A204.1 (cell line): ENCODE results near the gene DFFA.
"Not testable (repeated sequence)": the region's sequence is repeated elsewhere in the genome, so short reads cannot be mapped to it uniquely, and the experiment has no call there.

Experiments
- FAIRE-seq: peaks from 2 replicates; lab custom pipeline; 2012; peaks lifted over from hg19 to GRCh38; lab: Jason Lieb, UNC

Gene DFFA

DNA sequence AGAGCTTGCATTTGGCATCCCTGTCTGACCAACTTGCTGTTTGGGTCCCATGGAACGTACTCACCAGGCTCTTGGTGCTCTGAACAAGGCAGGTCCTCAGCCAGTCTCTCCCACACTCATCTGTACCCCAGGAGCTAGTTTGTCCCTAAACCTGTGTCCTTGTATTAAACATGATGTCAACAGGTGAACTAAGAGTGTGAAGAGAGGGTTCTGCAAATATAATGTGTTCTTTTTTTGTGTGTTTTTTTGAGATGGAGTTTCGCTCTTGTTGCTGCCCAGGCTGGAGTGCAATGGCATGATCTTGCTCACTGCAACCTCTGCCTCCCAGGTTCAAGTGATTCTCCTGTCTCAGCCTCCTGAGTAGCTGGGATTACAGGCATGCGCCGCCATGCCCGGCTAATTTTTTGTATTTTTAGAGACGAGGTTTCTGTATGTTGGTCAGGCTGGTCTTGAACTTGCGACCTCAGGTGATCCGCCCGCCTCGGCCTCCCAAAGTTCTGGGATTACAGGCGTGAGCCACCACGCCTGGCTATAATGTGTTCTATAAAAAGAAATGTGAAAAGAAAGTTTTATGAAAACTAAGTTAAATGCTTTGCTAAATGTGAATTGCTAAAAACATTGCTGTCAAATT lies 33.8 kb upstream of the DFFA start:
- FAIRE-seq = not testable (repeated sequence)

DNA sequence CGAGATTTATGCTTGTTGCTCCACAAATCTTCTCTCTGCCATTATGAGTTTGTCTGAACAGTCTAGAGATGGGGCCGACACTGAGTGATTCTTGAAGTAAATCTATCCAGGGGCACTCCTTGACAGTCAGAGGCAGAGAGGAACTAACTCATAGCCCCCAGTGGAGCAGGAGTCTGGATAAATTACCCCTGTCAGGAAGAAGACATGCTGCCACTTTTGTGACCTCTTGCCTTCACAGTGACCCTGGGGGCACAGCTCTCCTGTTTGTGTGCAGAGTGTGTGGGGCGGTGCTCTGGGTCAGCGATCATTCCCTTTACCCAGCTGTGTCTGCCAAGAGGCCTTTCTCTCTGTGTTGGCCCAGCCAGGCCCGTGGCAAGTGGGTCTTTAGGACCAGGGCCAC lies 31.9 kb upstream of the DFFA start:
- no peak for FAIRE-seq

DNA sequence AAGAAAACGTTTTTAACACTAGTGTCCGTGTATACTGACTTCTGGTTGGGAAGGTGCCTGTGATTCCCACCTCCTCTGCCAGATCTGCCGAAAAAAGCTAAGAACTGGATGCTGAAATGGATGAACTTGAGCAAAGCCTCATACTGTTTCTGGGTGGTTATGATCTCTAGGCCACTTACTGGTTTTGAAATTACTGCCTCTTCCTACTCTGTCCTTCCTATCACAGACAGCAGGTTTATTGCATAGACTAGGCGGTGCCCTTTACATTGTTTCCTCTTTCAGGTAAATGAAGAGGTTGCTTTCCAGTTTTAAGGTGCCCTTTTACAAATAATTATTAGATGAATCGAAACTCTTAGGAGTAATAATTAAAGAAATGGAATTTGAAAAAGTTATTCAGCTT lies 29.9 kb upstream of the DFFA start:
- FAIRE-seq = no peak

DNA sequence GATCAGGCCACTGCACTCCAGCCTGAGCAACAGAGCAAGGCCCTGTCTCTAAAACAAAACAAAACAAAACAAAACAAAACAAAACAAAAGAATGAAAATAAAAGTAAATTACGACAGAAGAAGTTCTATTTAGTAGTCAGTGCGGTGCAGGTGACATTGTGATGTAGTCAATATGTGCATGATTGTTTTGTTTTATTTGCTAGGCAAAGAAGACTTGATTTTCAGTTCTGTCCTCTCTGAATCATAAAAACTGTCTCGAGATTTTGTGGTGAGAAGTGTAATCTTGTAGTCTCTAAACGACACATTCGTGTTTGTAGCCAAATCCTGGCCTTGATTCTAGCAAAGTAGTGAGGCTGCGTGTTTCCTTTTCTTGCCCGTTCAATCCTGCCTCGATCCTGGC lies 25.9 kb upstream of the DFFA start:
- FAIRE-seq = no peak

DNA sequence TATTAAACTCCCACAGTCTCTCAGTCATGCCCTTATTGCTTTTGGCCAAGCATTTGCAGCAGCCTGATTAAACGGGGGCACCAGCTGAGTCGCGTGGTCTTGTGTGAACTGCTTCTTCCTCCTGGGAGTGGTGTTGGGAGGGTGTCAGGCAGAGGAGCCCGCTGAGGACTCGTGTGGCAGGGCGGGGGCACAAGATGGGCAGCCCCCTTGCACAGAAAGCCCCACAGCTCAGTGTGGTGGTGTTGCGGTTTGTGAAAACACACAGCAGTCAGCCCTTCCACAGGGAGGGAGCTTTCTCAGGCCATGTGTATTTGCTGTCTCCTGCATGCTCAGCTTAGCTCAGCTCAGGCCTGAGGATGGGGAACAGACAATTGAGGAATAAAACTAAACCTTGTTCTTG lies 24.8 kb upstream of the DFFA start:
- no peak for FAIRE-seq

DNA sequence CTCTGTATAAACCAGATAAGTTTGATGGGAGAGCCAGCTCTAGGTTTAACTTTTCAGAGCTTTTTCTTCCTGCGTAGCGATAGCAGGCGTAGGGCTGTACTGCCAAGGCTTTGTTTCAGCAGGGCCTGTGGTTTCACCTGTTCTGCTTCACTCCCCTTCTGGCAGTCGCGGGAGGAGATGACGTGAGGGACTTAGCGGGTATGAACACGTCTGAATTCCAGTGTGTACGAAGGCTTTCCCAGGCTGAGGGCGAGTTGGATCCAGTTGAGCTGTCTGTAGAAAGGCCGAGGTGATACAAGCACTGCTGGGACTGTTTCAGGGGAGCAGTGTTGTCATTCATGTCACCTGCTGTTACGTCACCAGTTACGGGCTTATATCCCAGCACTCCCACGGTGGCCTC lies 23.6 kb upstream of the DFFA start:
- no peak for FAIRE-seq

DNA sequence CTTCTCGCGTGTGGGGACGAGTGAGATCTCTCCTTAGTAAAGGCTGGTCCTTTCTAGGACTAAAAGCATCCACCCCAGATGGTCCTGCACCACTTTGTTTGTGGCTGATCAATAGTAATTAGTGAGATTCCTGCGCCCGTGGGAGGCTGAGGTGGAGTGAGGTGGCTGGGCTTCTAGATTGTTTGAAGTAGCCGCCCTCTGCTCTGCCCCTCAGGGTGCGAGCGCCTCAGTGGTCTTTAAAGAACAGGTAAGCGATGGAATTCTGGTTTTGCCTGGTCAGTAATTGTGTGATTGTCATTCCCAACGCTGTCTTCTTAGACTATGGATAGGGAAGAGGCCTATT lies 23.1 kb upstream of the DFFA start:
- FAIRE-seq = no peak

DNA sequence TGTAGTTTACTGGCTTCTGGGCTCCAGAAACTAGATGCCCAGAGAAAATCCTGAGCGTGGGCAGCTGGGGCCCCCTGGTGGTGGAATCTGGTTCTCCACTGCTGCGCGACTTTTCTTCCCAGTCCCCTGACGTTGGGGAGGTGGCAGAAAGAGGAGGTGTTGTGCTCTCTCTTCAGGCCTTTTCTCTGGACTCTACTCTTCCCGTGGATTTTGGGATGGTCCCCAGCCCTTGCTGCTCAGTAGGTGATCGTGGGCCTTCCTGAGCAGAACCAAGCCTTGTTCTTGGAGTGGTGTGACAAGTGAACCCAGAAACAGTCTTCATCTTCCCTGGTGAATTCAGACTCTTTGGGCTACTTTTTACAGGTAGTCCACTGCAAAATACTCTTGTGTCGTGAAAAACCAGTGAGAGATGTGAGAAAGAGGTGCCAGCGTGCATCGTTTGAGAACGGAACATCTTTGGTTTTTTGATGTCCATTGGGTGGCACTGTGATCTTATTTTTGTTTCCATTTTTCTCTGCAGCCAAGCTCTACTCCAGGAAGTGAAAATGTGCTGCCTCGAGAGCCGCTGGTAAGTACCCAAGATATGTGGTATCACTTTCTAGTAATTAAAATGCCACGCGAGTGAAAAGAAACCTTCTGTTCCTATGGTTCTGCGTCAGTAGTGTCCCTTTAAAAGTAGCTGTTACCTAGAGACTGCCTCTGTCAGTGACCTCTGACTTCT lies 22.6 kb upstream of the DFFA start:
- peak; percentile 58 for FAIRE-seq

DNA sequence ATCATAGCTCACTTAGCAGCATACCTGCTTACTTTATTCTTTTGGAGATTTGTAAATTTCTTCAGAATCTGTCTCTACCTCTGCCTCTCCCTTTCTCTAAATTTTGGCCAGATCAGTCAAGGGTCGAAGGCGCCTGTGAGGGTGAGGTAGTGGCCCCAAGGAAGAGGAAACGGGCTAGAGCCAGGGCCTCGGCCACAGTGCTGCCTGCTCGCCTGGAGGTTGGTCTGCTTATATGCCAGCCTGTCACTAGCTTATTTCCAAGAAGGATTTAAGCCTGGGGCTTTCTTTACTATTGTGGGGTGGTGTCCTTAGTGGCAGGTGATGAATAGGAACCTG lies 22.1 kb upstream of the DFFA start:
- FAIRE-seq = no peak

DNA sequence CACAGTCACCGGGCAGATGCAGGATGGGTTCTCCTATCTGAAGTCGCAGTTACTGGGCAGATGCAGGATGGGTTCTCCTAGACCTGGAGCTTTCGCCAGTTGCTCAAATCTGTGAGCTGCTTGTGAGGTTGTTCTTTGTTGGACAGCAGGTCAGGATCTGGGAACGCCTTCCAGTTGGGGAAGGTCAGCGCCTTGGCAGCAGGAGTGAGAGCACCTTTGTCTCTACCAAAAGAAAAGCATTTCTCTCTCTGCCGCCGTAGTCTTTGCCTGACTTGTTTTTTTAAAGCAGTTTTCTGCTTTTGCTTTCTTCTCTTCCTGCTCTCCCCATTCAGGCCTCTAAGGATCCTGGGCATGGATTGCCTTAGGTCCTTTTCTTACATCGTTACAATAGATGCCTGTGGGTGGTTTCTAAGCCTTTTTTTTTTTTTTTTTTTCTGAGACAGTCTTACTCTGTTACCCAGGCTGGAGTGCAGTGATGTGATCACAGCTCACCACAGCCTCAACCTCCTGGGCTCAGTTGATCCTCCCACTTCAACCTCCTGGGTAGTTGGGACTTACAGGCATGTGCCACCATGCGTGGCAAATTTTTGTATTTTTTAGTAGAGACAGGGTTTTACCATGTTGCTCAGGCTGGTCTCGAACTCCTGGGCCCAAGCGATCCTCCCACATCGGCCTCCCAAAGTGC lies 18.1 kb upstream of the DFFA start:
- FAIRE-seq = no peak

DNA sequence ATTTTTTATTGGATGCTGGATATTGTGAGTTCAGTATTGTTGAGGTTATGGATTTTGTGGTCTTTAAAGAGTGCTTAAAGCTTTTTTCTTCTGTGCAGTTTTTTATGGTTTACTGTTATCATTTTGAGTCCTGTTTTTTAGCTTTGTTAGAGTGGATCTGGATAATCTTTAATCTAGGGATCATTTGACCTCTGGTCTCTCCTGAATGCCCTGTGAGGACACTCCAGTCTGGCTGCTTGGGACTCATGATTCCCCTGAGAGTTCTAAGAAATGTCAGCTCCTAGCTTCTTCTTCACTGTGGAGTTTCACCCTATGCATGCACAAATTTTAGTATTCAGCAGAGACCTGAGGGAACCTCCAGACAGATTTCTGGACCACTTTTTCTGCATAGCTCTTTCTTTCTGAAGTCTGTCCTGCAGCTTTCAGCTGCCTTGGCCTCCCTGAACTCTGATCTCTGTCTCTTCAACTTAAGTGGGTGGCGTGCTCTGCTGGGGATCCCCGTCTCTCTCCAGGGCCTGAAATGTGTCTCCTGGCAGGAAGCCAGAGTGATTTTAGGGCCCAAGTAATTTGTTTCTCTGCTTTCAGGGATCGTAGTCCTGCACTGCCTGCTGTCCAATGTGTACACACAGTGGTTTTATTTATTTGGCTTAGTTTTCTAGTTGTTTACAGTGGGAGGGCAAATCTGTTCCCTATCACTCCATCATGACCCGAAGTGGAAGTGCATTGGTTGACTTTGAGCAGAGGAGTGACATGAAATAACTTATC lies 17.1 kb upstream of the DFFA start:
- FAIRE-seq = no peak

DNA sequence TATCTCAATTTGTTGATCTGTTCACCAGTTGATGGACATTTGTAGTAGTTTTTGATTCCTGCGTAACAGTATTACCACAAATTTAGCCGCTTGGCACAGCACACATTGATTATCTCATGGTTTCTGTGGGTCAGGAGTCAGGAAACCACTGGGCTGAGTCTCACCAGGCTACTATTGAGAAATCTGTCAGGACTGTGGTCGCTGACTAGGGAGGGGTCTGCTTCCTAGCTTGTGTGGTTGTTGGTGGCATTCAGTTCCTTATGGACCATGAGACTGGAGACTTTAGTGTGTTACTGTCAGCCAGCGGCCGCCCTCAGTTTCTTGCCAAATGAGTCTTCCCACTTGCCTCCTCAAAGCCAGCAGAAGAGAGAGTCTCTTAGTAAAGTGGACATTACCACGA lies 12.2 kb upstream of the DFFA start:
- FAIRE-seq = no peak

DNA sequence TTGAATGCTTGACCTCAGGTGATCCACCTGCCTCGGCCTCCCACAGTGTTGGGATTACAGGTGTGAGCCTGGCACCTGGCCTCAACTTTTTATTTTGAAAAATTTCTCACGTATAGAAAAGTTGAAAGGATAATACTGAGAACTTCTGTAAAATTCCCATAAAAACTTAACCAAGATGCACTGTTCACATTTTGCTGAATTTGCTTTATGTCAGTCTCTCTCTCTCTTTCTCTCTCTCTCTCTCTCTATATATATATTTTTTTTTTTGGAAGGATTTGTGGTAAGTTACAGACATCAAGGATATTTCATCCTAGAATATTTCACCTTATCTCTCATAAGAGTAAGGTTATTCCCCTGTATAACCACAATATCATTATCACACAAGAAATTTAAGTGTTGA lies 8.3 kb upstream of the DFFA start:
- FAIRE-seq = no peak

DNA sequence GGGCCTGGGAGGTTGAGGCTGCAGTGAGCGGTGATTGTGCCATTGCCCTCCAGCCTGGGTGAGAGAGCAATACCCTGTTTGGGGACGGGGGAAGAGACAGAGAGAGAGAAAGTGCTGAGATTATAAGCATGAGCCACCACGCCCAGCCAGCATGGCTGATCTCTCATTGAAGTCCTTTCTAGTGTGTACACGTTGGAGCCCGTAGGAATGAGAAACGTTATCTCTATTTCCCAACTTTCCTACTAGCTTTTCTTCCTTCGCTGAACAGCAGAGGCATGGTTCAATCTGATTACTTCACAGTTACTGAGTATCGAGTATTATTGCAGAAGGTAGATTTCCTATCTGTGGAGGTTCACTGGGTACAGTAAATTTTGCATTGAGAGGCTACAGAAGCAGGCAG lies 7.0 kb upstream of the DFFA start:
- FAIRE-seq = no peak

DNA sequence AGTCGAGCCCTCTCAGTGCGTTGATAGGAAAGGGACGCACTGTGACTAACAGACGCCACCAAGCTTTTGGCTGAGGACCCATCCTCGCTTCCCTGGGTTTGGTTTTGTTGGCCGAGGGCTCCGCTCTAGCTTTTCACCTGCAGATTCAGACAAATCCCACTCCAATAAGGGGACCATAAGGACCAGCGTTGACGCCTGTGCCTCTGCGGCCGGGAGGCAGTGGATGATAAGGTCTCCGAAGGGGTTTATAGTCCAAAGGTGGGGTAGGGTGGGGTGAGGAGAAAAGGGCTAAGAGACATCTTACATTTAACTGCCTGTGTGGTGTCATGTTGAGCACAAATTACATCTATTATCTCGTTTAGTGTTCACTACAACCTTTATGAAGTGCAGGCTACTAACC lies 3.2 kb upstream of the DFFA start:
- FAIRE-seq = no peak

DNA sequence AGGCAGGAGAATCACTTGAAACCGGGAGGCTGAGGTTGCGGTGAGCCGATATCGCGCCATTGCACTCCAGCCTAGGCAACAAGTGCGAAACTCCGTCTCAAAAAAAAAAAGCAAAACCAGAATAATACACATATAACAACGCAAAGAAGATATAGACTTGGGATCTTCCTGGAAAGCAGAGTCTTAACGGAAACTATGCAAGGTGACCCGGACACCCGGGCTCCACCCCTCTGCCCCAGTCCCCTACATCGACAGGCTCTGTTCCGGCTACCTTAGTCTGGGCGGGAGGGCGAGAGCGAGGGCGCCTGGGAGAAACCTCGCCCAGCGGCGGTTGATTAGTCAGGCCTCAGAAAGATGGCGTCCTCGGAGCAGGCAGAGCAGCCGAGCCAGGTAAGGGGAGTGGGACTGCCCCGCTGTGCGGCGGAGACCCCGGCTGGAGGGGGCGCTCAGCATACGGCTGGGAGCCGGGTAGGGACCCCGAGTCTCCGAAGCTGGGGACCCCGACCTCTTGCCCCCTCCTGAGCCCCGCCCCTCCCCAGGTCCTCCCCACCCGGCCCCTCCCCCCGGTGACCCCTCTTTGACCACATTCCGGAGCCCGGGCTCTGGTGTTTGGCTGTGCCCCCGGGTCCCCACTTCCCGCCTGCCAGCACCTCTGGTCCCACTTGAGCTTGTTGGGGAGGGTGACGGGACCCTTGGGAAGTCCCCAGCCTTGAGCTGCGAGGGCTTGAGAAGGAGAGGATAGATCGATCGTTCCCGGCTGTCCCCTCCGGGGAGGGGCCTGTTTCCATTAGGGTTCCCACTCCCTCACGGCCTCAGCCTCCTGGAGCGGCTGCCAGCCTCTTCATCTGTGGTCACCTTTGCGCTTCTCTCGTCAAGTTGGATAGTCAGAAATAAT lies 2.5 kb upstream of the DFFA start, which contains the start of gene PEX14:
Gene PEX14, plus strand, starts transcription at position 338 of the 895 bp plus-strand sequence. Its CDS starts 17 bp downstream, at position 355.
- FAIRE-seq = peak; percentile 70

DNA sequence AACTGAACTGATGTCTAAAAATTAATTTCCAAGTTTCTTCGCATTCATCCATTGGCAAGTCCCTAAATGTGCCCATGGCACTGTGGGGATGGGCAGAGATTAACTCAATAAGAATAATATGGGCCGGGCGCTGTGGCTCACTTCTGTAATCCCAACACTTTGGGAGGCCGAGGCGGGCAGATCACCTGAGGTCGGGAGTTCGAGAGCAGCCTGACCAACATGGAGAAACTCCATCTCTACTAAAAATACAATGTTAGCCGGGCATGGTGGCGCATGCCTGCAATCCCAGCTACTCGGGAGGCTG lies 1.9 kb upstream of the DFFA start:
- not testable (repeated sequence) for FAIRE-seq

DNA sequence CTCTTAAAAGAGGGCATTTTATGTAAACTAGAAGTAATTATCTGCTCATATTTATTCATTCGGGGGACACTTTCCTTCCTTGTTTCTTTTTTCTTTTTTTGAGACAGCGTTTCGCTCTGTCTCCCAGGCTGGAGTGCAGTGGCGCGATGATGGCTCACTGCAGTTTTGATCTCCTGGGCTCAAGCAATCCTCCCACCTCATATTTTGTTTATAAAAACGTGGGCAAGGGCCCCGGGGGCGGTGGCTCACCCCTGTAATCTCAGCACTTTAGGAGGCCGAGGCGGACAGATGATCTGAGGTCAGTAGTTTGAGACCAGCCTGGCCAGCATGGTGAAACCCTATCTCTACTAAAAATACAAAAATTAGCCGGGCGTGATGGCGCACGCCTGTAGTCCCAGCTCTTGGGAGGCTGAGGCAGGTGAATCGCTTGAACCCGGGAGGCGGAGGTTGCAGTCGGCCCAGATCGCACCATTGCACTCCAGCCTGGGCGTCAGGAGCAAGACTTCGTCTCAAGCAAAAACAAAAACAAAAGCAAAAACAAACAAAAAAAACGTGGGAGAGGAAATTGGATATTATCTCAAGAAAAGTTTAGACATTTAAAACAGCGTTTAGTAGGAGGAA lies 926 bp upstream of the DFFA start:
- no peak for FAIRE-seq

DNA sequence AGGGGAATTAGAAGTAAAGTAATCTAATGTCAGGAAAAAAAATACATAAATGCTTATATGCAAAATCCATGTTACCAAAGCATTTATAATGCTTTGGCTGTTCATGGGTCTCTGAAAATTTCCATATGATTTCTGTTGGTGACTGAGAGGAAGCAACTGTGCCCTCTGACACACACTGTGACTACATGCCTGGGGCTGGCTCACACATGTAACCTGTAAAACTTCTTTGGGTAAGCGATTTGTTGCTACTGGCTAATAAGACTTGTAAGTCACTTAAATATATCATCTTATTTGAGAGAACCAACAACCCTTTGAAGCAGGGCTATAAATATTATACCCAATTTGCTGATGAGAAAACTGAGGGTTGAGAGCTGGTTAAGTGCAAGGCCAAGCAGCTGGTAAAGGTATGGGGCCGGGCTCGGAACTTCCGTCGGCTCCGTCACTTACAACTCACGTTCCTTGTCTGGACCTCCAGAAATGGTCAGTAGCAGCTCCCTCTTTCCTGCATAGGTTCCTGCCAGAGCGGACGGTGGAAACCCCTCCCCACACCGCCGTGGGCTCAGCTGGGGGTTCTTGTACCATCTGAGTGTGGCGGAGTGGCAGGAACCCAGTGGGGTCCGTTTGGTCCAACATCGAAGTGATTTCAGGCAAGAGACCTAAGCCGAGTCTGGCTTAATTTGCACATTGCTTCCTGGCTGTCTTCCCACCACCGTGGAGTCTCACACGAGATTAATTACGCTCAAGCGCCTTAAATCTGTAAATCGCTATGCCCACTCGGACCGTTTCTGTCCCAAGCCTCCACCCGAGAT lies 714 bp downstream of the DFFA start:
- FAIRE-seq = no peak

DNA sequence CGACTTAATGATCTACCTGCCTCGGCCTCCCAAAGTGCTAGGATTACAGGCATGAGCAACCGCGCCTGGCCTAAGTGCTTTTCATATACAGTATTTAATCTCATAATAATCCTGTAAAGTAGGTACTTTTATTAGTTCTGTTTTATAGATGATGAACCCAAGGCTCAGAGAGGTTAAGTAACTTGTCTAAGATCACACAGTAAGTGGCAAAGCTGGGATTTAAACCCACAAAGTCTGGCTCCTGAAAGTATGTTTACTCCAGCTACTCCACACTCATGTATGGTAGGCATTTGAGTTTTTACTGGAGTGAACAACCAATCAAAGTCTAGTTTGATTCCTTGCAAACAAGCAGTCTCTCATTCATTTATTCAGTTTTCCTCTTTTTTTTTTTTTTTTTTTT lies 2.3 kb downstream of the DFFA start:
- no peak for FAIRE-seq

DNA sequence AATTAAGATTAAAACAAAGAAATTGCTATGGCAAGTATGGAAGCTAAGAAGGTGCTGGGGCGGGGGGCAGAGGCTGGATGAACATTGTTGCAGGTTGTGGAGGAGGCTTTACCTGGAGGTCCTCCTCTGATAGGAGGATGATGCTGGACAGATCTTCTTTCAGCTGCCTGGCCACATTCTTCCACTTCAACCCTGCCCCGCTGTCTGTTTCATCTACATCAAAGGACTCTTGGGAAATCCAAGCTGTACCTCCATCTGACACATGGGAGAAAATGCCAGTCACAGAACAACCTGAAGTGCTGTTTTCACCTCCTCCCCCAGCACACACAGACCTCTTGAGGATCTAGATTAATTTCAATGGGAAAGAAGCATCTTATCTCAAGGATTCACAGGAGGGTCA lies 5.3 kb downstream of the DFFA start:
- FAIRE-seq = no peak
